ENCODE data around the gene APLF. TPM values are rescaled to one million over a fixed set of nuclear protein-coding genes. Genes with fewer than 3 reads are reported as not detected.

APLF gene
- total RNA-seq, 1 donor: 10.5 TPM

GRCh38 chr2:68512966-68513365 lies 45.6 kb downstream of the APLF start:
- H3K9me3 ChIP-seq (ENCODE audit: low read depth, low read length): no peaks in the 10 kb centered on the region
- TF ChIP-seq, protein P1, sequence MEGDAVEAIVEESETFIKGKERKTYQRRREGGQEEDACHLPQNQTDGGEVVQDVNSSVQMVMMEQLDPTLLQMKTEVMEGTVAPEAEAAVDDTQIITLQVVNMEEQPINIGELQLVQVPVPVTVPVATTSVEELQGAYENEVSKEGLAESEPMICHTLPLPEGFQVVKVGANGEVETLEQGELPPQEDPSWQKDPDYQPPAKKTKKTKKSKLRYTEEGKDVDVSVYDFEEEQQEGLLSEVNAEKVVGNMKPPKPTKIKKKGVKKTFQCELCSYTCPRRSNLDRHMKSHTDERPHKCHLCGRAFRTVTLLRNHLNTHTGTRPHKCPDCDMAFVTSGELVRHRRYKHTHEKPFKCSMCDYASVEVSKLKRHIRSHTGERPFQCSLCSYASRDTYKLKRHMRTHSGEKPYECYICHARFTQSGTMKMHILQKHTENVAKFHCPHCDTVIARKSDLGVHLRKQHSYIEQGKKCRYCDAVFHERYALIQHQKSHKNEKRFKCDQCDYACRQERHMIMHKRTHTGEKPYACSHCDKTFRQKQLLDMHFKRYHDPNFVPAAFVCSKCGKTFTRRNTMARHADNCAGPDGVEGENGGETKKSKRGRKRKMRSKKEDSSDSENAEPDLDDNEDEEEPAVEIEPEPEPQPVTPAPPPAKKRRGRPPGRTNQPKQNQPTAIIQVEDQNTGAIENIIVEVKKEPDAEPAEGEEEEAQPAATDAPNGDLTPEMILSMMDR (IDR thresholded peaks at IDR 0.05; ENCODE audit: extremely low read depth, low read depth, low read length): no peak
- DNase-seq (ENCODE audit: insufficient read length, low spot score, missing footprints): no peak

DNA sequence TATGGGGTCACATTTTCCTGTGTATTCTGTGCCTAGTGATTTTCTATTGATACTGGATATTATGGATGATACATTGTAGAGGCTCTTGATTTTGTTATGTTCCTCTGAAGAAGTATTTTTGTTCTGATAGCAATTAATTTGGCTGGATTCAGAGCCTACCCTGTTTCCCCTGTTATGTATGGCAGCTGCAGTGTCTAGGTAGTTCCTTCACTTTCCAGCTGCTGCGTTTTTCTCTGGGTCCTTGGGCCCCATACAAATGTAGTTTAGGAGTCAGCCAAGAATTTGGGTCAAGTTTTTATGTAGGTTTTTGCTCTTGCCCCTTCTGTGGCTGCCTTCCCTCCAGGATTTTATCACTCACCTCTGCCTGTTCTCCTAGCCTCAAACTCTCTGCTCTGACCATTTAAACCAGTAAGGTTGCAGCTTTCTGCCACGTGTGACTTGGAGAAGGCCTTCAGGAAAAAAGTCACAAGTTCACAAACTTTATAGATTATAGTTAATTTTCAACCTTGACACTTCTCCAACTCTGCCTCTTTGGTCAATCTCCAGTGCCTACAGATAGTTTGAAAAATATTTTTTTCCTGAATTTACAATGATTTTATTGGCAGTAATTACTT lies 47.0 kb downstream of the APLF start:
- Histone ChIP-seq H2AFZ (ENCODE audit: low read length) (no peak overlapping the region), H3K27me3 (ENCODE audit: insufficient read depth, low read length) (no peaks in the 10 kb centered on the region), H3K79me2 (ENCODE audit: insufficient read depth, low read length) (no peaks in the 10 kb centered on the region), H3K36me3 (ENCODE audit: insufficient read depth, low read length) (no peaks in the 10 kb centered on the region), H3K9me3 (ENCODE audit: low read depth, low read length) (no peaks in the 10 kb centered on the region), H3K4me2 (ENCODE audit: insufficient read depth, low read length) (no peak overlapping the region), H3K4me1 (ENCODE audit: insufficient read depth, low read length) (no peaks in the 10 kb centered on the region), H3K4me3 (ENCODE audit: insufficient read depth, low read length) (no peak overlapping the region), H3K27ac (ENCODE audit: low read depth, low read length) (no peak overlapping the region), H4K20me1 (ENCODE audit: insufficient read depth, low read length) (no peaks in the 10 kb centered on the region)
- no peak for DNase-seq (ENCODE audit: insufficient read length, low spot score, missing footprints)
- TF ChIP-seq, protein P1 (IDR thresholded peaks at IDR 0.05; ENCODE audit: extremely low read depth, low read depth, low read length): no peak

More at GRCh38 chr2:68512966-68513365, 45.6 kb downstream of the APLF start:
- no peaks in the 10 kb centered on the region for H3K4me1 ChIP-seq (ENCODE audit: insufficient read depth, low read length)
- H3K4me2 ChIP-seq (ENCODE audit: insufficient read depth, low read length): no peak overlapping the region
- H3K27ac ChIP-seq (ENCODE audit: low read depth, low read length): no peak overlapping the region
- no peaks in the 10 kb centered on the region for H3K36me3 ChIP-seq (ENCODE audit: insufficient read depth, low read length)
- H4K20me1 ChIP-seq (ENCODE audit: insufficient read depth, low read length): no peaks in the 10 kb centered on the region
- H3K79me2 ChIP-seq (ENCODE audit: insufficient read depth, low read length): no peaks in the 10 kb centered on the region
- H3K4me3 ChIP-seq (ENCODE audit: insufficient read depth, low read length): no peak overlapping the region
- no peaks in the 10 kb centered on the region for H3K27me3 ChIP-seq (ENCODE audit: insufficient read depth, low read length)
- no peak overlapping the region for H2AFZ ChIP-seq (ENCODE audit: low read length)

DNA sequence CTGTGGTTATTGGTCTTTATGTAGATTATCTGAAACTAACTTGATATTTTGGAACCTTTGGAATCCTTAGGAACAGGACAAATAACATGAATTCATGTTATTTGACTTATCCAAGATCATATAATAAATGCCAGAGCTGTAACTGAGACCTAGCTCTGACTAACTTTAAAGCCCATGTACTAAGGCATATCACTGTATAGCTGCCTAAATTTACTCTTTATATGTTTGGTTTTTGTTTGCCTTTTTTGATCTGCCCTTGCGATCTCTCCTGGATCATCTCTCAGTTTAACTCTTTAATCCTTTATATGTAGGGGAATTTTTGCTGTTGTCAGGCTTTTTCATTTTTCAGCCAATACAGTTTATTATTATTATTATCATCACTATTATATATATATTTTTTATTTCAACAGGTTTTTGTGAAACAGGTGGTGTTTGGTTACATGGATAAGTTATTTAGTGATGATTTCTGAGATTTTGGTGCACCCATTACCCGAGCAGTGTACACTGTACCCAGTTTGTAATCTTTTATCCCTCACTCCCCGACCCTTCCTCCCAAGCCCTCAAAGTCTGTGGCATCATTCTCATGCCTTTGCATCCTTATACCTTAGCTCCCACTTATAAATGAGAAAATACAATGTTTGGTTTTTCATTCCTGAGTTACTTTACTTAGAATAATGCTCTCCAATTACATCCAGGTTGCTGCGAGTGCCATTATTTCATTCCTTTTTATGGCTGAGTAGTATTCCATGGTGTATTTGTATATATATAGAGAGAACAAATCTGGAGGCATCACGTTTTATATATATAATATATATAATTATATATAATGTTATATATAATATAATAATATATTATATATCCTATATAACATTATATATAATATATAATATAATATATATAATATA lies 48.9 kb downstream of the APLF start:
- H3K79me2 ChIP-seq (ENCODE audit: insufficient read depth, low read length): no peaks in the 10 kb centered on the region
- TF ChIP-seq, protein P1 (IDR thresholded peaks at IDR 0.05; ENCODE audit: extremely low read depth, low read depth, low read length): no peak
- H3K4me2 ChIP-seq (ENCODE audit: insufficient read depth, low read length): no peak overlapping the region
- no peaks in the 10 kb centered on the region for H3K9me3 ChIP-seq (ENCODE audit: low read depth, low read length)
- no peaks in the 10 kb centered on the region for H3K27me3 ChIP-seq (ENCODE audit: insufficient read depth, low read length)
- H3K4me3 ChIP-seq (ENCODE audit: insufficient read depth, low read length): no peak overlapping the region
- no peaks in the 10 kb centered on the region for H4K20me1 ChIP-seq (ENCODE audit: insufficient read depth, low read length)
- no peak for DNase-seq (ENCODE audit: insufficient read length, low spot score, missing footprints)
- no peaks in the 10 kb centered on the region for H3K36me3 ChIP-seq (ENCODE audit: insufficient read depth, low read length)
- H3K27ac ChIP-seq (ENCODE audit: low read depth, low read length): no peak overlapping the region
- no peaks in the 10 kb centered on the region for H3K4me1 ChIP-seq (ENCODE audit: insufficient read depth, low read length)
- H2AFZ ChIP-seq (ENCODE audit: low read length): no peak overlapping the region

- Histone ChIP-seq H3K9me3 (ENCODE audit: low read depth, low read length) (no peaks in the 10 kb centered on the region), H2AFZ (ENCODE audit: low read length) (no peak overlapping the region), H3K4me1 (ENCODE audit: insufficient read depth, low read length) (no peaks in the 10 kb centered on the region), H3K4me2 (ENCODE audit: insufficient read depth, low read length) (no peak overlapping the region), H3K79me2 (ENCODE audit: insufficient read depth, low read length) (no peaks in the 10 kb centered on the region), H4K20me1 (ENCODE audit: insufficient read depth, low read length) (no peaks in the 10 kb centered on the region), H3K27me3 (ENCODE audit: insufficient read depth, low read length) (no peaks in the 10 kb centered on the region), H3K27ac (ENCODE audit: low read depth, low read length) (no peak overlapping the region), H3K36me3 (ENCODE audit: insufficient read depth, low read length) (no peaks in the 10 kb centered on the region), H3K4me3 (ENCODE audit: insufficient read depth, low read length) (no peak overlapping the region)
- TF ChIP-seq, protein P1 (IDR thresholded peaks at IDR 0.05; ENCODE audit: extremely low read depth, low read depth, low read length): no peak
- no peak for DNase-seq (ENCODE audit: insufficient read length, low spot score, missing footprints)
Observed at GRCh38 chr2:68519236-68519635, 51.9 kb downstream of the APLF start.
